GM13976 (cell line): ENCODE data around the gene FAM120A.

Source experiments
- DNase-seq: peaks from one replicate; pipeline ENCODE4 v3.0.0; 2012; ENCODE audit warnings: low spot score
- CTCF ChIP-seq: IDR thresholded peaks from 2 replicates; pipeline ENCODE4 v1.5.1; 2012; ENCODE audit warnings: borderline replicate concordance, mild to moderate bottlenecking; ENCODE audit not compliant: insufficient read depth; ENCODE audit errors: extremely low read depth, missing control alignments, control extremely low read depth
- in situ Hi-C: fragments of 300-500 bp; cut with MboI; formaldehyde crosslinking; loops from one replicate; pipeline ENCODE4 v1.12.0; 2022; ENCODE audit warnings: low sequenced_read_pairs, mixed read lengths, inconsistent platforms; ENCODE audit not compliant: unreplicated experiment

FAM120A gene

GRCh38 chr9:93457006-93457405 is 5.5 kb downstream of the FAM120A start:
- in situ Hi-C loops, result no loop called here
- no peak for TF ChIP-seq CTCF
- DNase-seq, result no peak

GRCh38 chr9:93458712-93459111 is 7.2 kb downstream of the FAM120A start:
- no peak for DNase-seq
- no peak for TF ChIP-seq CTCF
- in situ Hi-C loops, result no loop called here

- in situ Hi-C loops, result no loop called here
- DNase-seq, result no peak
- TF ChIP-seq CTCF, result no peak
These were observed 8.0 kb downstream of the FAM120A start for GRCh38 chr9:93459432-93459847.

GRCh38 chr9:93460689-93461413 is 9.4 kb downstream of the FAM120A start:
- in situ Hi-C loops, result no loop called here
- DNase-seq, result no peak
- TF ChIP-seq CTCF, result no peak

GRCh38 chr9:93461414-93461743 is 9.9 kb downstream of the FAM120A start:
- TF ChIP-seq CTCF, result no peak
- in situ Hi-C loops, result no loop called here

GRCh38 chr9:93461821-93462220 is 10.3 kb downstream of the FAM120A start:
- in situ Hi-C loops, result no loop called here
- no peak for TF ChIP-seq CTCF
- no peak for DNase-seq

More at GRCh38 chr9:93461414-93461743, 9.9 kb downstream of the FAM120A start:
- DNase-seq, result no peak
